ENCODE data around the gene ABCC4.

DNA sequence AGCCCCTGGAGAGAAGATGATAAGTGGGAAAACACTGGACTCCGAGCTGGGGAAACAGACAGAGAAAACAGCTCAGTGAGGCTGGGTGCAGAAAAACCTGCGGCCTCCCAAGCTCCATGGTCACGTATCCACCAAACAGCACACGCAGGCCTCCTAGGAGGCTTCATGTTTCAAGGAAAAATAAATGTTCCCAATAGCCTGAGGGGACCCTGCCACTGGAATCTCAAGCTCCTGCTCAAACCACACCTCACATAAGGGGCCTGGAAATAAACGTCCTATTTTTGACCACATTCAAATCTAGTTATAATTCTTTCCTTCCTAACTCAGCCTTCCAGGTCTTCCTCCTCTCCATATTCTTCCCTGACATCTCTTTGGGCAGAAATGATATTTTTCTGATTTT is 225.7 kb downstream of the ABCC4 start:
- no peak for TF ChIP-seq EZH2phosphoT487 (IDR thresholded peaks at IDR 0.05; ENCODE audit: low read depth)
- TF ChIP-seq, protein P1, sequence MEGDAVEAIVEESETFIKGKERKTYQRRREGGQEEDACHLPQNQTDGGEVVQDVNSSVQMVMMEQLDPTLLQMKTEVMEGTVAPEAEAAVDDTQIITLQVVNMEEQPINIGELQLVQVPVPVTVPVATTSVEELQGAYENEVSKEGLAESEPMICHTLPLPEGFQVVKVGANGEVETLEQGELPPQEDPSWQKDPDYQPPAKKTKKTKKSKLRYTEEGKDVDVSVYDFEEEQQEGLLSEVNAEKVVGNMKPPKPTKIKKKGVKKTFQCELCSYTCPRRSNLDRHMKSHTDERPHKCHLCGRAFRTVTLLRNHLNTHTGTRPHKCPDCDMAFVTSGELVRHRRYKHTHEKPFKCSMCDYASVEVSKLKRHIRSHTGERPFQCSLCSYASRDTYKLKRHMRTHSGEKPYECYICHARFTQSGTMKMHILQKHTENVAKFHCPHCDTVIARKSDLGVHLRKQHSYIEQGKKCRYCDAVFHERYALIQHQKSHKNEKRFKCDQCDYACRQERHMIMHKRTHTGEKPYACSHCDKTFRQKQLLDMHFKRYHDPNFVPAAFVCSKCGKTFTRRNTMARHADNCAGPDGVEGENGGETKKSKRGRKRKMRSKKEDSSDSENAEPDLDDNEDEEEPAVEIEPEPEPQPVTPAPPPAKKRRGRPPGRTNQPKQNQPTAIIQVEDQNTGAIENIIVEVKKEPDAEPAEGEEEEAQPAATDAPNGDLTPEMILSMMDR (IDR thresholded peaks at IDR 0.05; ENCODE audit: low read depth, low read length), result no peak
